ENCODE measurements around the gene ANKS3.

DNA sequence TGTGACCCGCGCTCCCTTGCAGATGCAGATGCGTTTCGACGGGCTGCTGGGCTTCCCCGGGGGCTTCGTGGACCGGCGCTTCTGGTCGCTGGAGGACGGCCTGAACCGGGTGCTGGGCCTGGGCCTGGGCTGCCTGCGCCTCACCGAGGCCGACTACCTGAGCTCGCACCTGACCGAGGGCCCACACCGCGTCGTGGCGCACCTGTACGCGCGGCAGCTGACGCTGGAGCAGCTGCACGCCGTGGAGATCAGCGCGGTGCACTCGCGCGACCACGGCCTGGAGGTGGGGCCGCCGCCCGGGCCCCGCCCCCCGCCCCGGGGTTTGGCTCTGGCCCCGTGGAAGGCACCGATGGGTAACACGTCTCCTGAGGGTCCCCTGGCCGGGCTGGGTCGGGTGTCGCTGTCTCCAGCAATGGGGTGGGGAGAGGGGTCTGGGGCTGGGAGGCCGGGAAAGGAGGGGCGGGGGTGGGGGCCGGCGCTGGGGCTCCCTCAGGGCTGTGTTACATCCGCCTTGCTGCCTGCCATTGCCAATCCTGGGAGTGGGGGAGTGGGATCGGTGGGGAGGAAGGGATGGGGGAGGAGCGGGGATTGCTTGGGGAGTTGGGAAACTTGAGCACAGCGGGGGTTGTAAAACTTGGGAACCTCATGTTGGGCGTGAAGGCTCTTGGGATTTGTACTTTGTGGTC lies 40.0 kb downstream of the ANKS3 start:
- TF ChIP-seq, protein P1, sequence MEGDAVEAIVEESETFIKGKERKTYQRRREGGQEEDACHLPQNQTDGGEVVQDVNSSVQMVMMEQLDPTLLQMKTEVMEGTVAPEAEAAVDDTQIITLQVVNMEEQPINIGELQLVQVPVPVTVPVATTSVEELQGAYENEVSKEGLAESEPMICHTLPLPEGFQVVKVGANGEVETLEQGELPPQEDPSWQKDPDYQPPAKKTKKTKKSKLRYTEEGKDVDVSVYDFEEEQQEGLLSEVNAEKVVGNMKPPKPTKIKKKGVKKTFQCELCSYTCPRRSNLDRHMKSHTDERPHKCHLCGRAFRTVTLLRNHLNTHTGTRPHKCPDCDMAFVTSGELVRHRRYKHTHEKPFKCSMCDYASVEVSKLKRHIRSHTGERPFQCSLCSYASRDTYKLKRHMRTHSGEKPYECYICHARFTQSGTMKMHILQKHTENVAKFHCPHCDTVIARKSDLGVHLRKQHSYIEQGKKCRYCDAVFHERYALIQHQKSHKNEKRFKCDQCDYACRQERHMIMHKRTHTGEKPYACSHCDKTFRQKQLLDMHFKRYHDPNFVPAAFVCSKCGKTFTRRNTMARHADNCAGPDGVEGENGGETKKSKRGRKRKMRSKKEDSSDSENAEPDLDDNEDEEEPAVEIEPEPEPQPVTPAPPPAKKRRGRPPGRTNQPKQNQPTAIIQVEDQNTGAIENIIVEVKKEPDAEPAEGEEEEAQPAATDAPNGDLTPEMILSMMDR (IDR thresholded peaks at IDR 0.05), result no peak
- TF ChIP-seq POLR2A (IDR thresholded peaks at IDR 0.05), result no peak
